ENCODE data around the gene RSPO4.

- no peak for TF ChIP-seq CTCF (IDR thresholded peaks at IDR 0.05; ENCODE audit: low read depth, low read length)
- TF ChIP-seq EZH2phosphoT487 (IDR thresholded peaks at IDR 0.05; ENCODE audit: low read depth), result no peak
Measured at GRCh38 chr20:998231-998830, 3.8 kb downstream of the RSPO4 start.
